ENCODE data around the gene WDR18.
A peak's percentile ranks its signal among the peaks of the same experiment; 100 is the strongest.

WDR18 gene

DNA sequence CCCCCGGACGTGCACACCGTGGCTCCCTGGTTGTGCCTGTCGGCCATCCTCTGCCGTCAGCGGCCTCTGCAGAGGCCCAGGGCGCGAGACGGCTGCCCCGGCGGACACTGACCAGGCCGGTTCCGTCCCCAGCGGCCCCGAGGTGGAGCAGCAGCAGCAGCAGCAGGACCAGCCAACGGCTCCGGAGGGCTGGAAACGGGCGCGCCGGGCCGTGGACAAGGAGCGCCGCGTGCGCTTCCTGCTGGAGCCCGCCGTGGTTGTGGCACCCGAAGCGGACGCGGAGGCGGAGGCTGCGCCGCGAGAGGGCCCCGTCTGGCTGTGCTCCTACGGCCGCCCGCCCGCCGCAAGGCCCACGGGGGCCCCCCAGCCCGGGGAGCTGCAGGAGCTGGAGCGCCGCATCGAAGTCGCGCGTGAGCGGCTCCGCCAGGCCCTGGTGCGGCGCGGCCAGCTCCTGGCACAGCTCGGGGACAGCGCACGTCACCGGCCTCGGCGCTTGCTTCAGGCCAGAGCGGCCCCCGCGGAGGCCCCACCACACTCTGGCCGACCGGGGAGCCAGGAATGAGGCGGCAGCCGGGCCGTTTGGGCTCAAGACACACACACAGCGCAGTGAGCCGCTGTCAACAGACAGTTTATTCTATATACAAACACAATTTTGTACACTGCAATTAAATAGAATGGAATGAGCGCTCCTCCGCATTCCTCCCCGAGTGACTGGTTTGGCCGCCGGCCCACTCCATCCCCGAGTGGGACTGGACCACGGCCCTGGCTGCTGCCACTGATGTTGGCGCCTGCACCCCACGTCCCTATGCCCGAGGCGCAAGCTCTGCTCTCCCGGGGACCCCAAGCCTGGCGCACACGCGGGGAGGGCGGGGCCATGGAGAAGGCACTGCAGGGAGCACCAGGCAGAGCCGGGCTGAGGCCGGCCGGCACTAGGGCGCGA, 25.2 kb downstream of the WDR18 start:
- no peak for DNase-seq

DNA sequence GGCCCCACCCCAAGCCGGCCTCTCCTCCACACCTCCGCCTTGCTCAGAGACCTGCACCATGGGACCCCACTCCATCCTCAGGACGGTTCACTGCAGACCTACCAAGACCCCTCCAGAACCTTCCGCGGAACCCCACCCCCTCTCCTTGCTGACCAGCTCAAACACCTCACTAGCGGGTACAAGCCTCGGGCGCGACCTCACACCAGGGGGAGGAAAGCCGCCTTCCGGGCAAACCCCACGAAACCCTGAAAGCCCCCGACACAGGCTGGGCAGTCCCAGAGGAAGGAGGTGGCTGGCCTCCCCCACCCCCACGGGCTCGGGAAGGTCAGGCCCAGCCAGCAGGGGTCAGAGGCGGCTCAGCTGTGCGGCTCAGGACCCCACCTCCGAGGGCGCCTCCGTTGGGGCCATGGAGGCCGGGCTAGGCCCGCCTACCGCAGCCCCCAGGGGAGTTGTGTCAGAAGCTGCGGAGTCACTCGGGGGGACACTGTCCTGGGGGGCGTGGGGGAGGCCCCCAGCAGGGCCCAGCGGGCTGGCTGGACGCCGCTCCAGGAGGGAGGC, 25.9 kb downstream of the WDR18 start:
- DNase-seq: no peak

- no peak for DNase-seq
Observed at GRCh38 chr19:1010586-1011510, 26.7 kb downstream of the WDR18 start.

- no peak for DNase-seq
Observed at GRCh38 chr19:1011831-1012333, 27.7 kb downstream of the WDR18 start.

DNA sequence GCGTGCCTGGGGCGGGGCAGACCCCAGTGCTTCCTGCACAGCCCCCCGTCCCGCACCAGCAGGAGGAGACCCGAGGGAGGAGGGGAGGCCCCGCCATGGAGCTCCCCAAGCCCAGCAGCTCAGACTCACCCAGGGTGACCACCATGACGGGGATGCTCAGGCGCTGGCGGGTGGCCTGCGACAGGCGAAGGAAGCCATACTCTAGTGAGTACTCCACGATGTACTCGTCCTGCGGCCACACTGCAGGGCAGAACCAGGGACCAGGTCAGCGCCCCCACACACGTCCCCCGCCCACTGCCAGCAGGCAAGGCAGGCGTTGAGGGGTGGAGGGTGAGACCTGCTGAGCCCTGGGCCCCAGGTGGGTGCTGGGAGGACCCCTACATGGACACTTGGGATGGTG, 28.2 kb downstream of the WDR18 start:
- no peak for DNase-seq

- no peak for DNase-seq
Observed at GRCh38 chr19:1013218-1013617, 29.1 kb downstream of the WDR18 start.

GRCh38 chr19:1014161-1015060, 30.3 kb downstream of the WDR18 start:
- DNase-seq: no peak

DNA sequence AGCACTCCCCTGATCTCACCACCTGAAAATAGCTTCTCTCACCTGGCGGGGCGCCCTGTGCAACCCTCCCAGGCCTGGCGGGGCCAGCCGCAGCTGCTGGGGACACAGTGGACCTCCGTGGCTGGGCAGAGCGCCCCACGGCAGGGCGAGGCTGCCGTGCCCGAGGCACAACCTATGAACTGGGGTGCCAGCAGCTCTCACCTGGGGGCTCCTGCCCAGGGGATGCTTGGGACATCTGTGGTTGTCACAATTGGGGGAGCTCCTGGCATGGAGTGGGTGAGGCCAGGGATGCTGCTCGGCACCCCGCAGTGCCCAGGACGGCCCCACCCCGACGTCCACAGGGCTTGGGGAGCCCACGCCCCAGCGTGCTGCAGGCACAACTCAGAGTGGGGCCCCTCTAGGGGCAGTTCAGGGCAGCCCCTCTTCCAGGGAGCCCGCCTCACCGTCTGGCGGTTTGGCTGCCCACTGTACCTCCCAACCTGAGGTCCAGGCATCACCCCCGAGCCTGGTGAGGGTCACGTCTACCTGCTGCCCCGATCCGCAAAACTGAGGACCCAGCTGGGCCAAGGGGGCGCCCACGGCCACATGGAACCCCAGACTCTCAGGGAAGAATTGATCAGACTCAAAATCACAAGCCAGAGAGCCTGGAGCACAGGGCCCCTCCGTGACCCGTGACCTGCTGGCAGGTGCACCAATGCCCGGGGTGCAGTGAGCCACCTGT, 31.1 kb downstream of the WDR18 start:
- DNase-seq: no peak

GRCh38 chr19:1015782-1016646, 31.9 kb downstream of the WDR18 start:
- no peak for DNase-seq

DNA sequence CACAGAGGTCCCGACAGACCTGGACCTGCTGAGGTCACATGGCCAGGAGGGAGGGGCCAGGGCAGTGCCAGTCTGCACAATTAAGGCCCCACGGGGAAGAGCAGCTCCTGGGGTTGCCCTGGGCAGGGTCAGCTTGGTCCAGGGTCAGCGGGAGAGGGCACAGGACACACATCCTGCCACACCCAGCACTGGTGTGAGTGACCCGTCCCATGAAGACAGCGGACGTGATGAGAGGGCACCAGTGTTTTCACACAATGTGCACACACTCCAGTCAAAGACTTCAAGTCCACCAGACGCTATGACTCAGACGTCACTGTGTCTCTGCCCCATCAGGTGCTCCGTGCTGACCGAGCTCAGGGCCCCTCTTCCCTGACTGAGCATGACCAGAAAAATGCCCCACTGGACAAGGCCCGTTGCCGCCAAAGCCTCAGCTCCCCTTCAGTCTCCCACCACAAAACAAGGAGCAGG, 32.5 kb downstream of the WDR18 start:
- no peak for DNase-seq

DNA sequence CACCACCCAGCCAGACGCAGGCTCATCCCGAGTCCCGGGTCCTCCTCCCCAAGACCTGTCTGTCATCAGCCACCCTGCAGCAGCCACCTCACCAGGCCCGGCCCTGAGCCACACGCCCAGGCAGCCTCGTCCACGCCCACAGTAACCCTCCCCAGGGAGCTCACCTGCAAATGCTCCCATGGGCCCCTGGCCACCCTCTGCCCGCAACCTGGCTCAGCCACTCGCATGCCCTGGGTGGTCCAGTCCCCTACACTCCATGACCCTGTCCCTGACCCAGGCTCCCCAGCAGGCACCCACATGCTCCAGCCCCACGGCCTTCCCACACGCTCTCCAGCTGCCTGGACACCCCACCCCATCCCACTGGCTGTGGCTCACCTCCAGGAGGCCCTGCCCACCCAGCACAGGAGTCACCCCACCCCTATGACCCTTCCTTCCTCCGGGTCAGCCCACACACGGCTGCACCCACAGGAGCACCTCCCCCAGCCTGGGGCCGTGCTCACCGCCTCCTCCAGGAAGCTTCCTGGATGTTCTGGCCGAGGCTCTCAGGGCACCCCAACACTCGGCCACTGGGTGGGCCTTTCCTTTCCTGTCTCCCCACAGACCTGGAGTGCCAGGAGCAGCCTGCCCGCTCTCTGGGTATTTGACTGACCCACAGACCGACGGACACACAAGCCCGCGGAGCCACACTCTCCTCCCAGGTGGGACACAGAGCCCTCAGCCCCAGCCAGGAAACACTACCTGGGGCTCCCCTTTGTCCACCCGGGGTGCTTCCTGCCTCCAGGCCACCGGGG, 33.2 kb downstream of the WDR18 start:
- DNase-seq: no peak

- DNase-seq: no peak
Observed at GRCh38 chr19:1017906-1018305, 33.8 kb downstream of the WDR18 start.

GRCh38 chr19:1018393-1018792, 34.2 kb downstream of the WDR18 start:
- DNase-seq: no peak

- no peak for DNase-seq
Observed at GRCh38 chr19:1018932-1019615, 34.9 kb downstream of the WDR18 start.

DNA sequence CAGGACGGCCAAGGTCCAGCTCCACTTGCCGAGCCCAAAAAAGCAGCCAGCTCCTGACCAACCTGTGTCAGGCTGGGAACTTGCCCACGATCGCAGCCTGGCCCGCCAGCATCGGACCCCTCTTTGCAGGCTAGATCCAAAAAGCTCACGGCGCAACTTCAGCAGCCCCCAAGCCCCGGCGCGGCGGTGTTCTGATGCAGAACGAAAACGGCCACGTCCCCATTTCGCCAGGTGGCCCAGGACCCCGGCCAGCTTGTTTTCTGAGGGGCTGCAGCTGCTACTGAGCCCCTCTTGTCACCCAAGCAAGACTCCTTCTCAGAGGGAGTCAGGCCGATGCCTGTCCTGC, 35.4 kb downstream of the WDR18 start:
- DNase-seq: no peak

DNA sequence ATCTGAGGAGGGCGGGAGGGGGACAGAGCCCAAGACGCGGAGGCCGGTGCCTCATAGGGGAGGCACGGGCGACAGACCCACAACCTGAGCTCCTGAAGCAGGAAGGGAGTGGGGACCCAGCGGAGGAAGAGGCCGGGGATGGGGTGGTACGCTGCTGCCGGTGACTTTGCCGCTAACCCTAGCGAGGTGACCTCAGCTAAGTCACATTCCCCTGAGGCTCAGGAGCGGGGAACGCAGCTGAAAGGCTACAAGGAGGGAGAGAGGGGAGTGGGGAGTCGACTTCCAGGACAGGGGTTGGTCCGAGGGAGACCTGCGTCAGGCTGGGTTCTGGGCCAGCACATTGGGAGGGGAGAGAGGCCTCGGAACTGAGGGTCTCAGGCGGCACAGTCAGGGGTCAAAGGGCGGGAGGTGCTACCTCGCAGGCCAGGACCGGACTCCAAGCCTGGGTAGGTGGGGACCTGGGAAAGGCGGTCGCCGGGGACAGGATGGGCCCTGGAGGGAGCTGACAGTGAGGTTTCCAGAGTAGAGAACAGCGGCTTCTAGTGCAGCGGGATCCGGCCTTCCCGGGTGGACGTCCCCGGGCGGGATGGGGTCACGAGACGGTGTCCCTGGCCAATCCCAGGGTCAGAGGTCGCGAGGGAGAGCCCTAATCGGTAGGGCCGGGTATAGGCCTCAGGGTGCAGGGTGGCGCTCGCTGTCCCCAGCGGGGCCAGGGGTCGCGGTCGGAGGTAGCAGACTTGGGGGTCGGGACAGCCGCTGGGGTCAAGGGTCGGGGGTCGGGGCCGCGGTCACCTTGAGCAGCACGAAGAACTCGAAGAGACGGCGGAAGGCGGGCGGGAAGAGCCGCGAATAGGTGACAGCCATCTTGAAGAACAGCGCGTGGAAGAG, 36.1 kb downstream of the WDR18 start:
- DNase-seq: peak; percentile 47

- DNase-seq: peak; percentile 95
Observed at GRCh38 chr19:1020868-1021425, 36.8 kb downstream of the WDR18 start, which contains the start of gene TMEM259. TMEM259 (minus strand) TSS chr19:1021123; CDS start chr19:1020996, 127 bp downstream.

Data from effector CD8-positive, alpha-beta T cell (primary cell).